Inferior parietal cortex (tissue), 1 donor: ENCODE measurements around the gene PIK3CA.
"Not testable (repeated sequence)": the region's sequence is repeated elsewhere in the genome, so short reads cannot be mapped to it uniquely, and the experiment has no call there.

Experiments used
- DNase-seq: peaks from one replicate; pipeline ENCODE4 v3.0.0-alpha.2; 2016; ENCODE audit errors: extremely low spot score

PIK3CA gene

DNA sequence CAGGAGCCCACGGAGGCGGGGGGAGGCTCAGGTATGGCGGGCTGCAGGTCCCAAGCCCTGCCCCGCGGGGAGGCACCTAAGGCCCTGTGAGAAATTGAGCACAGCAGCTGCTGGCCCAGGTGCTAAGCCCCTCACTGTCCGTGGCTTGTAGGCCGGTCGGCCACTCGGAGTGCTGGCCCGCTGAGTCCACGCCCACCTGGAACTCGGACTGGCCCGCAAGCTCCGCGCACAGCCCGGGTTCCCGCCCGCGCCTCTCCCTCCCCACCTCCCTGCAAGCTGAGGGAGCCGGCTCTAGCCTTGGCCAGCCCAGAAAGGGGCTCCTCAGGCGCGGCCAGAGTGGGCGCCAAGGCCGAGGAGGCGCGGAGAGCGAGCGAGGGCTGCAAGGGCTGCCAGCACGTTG, 115.0 kb downstream of the PIK3CA start:
- DNase-seq = no peak

DNA sequence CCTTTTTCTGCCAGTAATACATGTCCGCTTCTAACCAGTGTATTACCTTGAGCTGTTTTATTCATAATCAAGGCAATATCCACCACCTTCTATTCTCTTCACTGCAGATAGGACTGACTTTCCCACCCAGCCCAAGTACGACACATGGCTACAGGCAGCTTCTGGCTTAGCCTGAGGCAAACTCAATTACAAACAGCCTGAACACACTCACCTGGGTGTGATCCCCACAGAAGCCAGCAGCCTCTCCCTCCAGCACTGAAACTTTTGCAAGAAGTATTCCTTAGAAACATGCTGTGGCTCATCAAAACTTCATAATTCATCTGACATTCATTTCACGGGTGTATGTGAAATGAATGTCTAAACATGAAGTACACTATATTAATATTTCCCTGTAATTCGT, 116.3 kb downstream of the PIK3CA start:
- DNase-seq = no peak

DNA sequence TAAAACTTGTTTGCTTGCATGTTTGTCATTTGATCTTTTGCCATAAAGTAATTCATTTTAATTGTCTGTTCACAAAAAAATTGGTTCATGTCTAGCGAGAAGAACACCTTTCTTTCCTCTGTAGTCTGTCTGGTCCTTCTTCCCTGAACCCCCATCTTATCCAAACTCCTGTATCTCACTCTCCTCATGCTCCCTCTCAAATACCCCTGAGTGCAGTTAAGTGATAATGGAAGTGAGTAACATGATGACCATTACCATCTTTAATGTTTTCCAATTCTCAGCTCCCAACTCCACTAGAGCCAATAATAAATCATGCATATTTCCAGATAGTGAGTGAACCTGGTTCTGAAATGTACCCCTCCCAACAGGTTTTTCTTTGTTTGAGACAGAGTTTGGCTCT, 116.9 kb downstream of the PIK3CA start:
- DNase-seq = no peak

DNA sequence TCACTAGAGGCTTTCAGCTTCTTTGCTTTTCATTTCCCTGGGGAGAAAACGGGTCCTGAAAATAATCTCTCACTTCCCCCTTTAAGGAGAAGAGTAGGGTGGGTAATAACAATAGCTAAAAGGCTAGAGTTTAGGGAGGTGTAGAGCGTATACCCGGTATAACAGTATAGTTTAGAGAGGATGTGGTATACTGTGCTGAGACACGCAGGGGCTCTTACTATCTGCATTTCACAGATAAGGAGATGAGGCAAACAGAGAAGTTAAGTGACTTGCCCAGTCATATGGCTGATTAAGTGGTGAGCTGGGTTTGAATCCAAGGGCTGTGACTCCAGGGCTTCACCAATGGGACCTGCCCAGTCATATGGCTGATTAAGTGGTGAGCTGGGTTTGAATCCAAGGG, 117.7 kb downstream of the PIK3CA start:
- no peak for DNase-seq

DNA sequence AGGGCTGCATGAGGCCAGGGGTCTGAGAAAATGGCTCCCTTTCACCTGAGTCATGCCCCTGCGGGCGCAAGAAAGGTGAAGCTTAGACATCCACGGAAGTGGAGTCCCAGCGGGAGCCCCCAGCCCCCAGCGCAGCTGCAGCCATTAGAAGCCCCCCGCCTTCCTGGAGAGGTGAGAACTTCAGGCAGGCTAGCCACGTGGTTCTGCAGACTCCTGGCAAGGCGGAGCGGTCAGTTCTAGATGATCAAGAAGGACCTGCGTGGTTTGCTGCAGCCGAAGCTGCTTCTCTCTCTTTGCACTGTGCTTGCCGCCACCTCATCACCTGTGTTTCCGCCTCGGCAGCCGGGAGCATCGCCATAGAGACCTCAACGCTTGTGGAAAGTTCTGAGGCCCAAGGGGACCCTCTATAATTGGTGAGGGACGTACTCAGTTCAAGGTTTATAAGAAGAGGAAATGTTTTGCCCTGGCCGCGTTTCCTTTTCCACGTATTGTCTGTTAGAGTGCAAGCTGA, 118.6 kb downstream of the PIK3CA start:
- no peak for DNase-seq

DNA sequence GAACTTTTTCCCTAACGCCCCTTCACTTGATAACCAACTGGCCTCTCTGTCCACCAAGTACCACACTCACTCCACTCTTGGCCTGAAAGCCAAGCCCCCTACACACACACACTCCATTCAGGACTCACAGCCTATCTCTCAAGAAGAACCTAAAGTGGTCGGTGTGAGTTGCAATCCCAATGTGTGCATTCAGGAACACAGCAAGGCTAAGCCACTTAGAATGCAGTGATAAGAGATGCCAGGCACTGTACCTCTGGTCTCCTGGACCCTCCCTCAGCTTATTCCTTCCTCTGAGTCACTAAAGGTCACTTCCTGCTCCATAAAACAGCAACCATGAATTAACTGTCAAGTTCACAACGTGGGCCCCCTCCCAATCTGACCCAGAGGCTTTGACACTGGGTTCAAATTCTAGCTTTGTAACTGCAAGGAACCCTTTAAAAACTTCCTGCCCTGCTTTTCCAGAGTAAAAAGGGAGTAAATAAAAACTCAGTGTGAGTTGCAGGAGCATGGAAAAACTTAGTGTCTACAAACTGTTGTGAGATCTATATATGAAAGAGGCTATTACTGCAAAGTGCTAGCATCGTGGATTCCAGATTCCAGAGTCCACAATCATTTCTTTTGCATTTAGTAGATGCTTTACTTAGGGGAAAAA, 120.4 kb downstream of the PIK3CA start:
- no peak for DNase-seq

DNA sequence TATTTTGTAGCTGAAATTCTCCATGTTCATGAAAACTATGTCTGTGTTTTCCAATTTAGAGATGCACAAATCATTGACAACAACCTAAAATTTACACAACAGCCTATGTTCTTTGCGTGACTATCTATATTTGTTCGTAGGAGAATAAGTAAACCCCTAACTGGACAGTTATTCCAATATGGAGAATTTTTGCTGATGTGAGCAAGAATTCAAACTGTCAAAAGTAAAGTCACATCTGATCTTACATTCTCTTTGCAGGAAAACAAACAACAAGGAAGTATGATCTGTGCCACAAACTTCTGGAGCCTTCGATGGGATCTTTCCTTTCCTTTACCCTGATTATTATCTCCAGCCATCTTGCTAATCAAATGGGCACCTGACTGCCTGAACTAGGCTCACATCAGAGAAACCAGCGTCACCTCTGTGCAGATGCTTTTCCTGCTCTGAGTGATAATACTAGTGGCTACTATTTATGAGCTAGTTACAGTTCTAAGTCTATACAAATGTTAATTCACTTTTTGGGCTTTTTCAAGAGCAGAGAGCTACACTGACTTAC, 121.1 kb downstream of the PIK3CA start:
- no peak for DNase-seq

DNA sequence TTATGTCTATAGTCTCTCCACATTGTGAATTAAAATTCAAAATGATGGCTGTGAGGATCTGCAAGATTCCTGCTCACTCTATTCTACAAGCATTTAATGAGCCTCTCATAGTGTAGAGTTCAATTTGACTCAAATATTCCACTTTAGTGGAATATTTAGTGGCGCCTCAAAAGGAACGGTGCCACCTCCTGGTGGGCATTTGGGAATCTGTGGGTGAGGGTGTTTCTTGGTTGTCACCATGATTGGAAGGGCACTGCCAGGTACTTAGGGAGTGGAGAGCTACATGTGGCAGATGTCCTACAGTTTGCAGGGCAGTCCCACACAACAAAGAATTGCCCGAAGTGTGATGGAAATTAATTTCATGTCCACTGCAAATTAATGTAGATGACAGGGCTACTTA, 124.2 kb downstream of the PIK3CA start:
- no peak for DNase-seq

DNA sequence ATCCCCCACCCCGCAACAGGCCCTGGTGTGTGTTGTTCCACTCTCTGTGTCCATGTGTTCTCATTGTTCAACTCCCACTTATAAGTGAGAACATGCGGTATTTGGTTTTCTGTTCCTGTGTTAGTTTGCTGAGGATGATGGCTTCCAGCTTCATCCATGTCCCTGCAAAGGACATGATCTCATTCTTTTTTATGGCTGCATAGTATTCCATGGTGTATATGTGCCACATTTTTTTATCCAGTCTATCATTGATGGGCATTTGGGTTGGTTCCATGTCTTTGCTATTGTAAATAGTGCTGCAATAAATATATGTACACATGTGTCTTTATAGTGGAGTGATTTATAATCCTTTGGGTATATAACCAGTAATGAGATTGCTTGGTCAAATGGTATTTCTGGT, 126.3 kb downstream of the PIK3CA start:
- not testable (repeated sequence) for DNase-seq

DNA sequence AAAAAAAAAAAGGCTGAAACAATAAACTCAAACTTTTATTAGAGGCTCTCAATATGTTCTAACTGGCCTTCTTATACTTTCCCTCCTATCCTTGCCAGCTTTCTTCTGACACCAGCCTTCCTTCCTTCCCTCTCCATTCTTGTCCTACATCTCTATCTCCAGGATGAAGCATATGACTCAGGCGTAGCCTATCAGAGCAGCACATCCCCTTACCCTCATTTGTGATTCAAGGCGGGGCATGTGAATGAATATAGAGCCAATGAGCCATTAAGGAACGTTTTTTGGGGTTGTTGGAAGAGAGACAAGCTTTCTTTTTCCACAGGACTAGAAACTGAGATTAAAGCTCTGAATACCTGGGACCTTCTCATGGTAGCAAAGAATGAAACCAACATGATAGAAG, 127.8 kb downstream of the PIK3CA start:
- DNase-seq = no peak

DNA sequence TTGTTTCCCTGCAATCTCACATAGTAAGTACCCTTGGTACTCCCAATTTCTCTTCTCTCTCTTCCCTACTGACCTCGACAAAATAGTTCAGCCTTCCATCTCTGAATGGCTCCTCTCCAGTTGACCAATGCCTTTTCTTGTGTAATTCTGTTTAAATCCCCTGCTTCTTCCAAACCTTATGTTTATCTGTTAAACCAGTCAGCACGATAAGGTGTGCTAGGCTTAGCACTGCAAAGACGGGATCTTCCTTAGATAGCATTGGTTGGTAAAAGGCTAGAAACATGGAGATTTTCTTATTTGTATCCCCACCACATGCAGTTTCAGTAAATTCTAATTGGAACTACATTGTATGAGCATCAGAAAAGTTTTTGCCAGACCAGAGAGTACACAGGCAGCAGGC, 128.6 kb downstream of the PIK3CA start:
- no peak for DNase-seq

DNA sequence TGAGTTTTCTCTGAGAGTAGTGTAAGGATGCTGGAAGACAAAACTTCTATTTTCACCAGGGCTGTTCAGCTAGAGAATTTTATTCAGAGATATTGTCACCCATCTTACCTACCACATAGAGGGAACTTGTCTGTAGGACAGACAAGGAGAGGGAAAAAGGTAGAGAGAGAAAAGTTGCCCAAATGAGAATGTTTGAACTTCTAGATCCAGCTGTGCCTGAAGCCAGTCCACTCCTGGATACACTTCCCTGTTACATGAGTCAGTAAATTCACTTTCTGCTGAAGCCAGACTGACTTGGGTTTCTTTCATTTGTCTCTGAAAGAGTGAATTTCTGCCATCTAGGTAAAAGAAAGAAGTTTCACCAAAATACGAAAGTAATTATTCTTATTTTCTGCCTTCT, 130.0 kb downstream of the PIK3CA start:
- DNase-seq = no peak

DNA sequence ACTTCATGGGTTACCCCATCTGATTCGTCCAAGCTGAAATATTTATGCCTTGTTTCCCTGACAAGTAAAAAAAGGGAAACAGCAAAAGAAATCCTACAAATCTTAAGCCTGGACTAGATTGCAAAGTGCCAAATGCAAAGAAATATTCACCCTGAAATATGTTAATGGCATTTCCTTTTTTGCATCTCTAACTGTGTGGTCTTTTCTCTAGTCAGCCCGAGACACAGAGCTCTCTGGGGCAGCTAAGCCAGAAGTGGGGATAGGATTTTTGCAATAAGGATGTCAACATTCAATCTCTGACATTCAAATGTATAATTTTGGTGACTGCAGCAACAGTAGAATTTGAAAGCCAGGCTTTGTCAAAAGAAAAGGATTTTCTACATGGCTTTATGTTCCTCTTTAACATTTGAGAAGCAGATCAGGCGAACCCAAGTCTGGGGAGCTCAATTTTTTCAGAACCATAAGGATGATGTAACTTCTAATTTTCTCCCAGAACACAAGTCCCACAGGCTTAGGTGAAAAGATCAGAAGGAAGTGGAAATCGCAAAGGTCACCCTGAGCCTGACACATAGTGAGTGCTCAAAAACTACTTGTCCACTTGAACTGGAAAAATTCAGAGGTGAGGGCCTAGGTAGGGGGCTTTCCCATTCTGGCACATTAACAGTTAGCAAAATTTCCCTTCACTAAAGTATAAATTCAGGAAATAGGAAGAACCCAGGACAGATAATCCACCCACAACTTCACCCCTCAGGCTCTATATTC, 131.0 kb downstream of the PIK3CA start:
- no peak for DNase-seq

DNA sequence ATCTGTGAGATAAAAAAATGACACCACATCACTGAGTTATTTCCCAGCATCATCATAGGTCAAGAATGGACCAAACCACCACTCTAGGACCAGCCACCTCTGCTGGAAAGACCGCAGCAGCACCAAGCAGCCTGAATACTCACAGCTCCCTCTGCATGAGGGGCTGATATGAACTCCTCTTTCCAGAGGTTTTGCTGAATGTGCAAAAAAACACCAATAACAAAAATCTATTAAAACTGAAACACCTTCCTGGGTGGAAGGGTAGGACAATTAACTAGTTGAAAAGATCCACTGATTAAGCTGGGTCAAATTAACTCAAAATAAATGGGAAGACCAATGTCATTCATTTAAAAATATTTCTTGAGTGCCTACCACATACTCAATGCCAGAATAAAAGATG, 131.7 kb downstream of the PIK3CA start:
- no peak for DNase-seq

DNA sequence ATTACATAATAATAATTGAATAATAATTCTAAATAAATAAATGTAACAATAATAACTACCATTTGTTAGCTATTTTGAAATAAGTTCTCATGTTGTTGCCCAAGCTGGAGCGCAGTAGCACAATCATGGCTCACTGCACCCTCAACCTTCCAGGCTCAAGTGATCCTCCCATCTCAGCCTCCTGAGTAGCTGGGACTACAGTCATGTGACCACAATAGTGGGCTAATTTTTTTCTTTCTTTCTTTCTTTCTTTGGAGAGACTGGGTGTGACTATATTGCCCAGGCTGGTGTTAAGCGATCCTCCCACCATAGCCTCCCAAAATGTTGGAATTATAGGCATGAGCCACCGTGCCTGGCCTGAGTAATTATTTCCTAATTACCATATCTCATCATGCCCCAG, 133.7 kb downstream of the PIK3CA start:
- DNase-seq = no peak

DNA sequence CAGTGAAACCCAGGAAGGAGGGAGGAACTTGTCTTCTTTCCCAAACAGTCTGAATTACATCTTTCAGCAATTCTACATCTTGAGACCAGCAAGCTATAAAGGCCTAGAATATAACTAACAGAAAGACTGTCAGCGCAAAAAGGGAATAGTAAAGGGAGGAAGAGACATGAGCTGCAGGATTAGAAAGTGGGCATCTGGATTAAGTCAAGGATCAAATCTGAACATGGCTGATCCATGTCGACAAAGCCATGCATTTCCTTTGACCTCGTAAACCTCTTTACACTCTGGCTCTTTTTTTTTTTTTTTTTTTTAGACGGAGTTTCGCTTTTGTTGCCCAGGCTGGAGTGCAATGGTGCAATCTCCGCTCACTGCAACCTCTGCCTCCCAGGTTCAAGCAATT, 138.2 kb downstream of the PIK3CA start:
- DNase-seq = no peak

DNA sequence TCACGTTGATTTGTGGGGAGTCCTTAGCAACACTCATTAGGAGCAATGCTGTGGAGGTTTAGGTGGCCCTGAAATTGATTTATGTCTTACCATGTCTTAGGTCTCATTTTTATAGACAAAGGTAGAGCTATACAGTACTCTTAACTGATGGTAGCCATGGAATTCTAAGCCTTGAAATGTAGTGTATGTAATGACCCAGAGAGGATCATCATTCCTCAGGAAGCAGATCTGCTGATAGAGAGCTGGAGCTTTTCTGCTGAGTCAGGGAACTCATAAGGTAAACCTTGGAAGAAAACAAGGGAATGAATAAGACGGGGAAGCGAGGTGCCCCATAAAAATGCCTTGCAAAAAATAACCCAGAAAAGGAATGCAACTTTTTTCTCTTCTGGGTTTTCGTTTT, 140.7 kb downstream of the PIK3CA start:
- no peak for DNase-seq

DNA sequence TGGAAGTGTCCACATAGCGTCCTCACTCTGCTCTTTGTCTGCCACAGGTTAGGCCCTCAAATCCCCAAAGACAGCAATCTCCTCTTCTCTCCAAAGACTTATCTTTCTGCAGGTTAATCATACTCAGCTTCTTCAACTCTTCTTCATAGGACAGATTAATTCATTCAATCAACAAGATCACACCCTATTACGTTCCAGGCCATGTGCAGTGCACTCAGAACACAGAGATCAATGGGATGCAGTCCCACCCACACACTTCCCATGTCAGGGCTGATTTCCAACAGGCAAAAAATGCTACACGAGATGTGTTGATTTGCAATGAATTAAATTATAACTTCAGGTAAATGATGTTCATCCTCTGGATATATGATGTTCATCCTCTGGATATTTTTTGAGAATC, 141.1 kb downstream of the PIK3CA start:
- DNase-seq = no peak
